HG03280 (cell line): ENCODE results near the gene TTC23.
"Not testable (repeated sequence)": the region's sequence is repeated elsewhere in the genome, so short reads cannot be mapped to it uniquely, and the experiment has no call there.

ENCODE experiments used
- ATAC-seq: cut with Tn5 transposase; IDR thresholded peaks from one replicate; pipeline ENCODE4 v1.9.1; 2021; ENCODE audit warnings: mild to moderate bottlenecking, moderate library complexity; ENCODE audit not compliant: unreplicated experiment

TTC23 gene

DNA sequence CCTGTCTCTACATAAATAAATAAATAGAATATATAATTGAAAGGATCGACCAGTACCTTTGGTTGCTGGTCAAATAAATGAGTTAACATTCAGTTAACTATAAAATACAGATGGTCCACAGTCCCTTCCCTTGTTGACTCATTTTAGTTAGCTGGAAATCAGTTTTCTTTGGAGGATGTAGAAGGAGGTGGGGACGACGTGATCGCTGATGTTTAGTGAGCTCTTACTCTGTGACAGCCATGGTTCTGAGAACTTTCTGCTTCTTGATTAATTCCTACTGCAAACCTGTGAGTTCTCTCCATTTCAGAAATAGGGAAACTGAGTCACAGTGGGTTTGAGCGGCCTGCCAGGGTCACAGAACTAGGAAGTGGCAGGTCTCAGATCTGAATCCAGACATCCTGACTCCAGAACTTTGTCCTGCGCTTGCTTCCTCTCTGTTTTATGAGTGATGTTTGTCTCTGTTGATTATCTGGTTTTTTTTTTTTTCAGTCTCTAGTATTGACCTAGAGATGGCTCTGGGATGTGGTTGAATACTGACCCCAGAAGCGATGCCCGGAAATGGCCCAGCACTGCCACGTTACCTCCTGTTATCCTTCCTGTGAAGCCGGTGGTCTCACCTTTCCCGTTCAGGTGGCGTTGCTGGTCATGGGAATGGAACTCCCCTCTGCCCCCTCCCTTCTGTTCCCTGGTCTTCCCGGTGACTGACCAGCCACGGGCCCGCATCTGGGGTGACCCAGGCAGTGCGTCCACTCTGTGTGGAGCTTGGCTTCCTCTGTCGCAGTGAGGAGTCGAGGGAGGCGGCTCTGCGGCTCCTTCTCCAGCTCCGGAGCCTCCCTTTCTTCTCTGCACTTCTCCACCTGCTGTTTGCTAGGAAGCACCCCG lies 126.3 kb downstream of the TTC23 start:
- no peak for ATAC-seq

DNA sequence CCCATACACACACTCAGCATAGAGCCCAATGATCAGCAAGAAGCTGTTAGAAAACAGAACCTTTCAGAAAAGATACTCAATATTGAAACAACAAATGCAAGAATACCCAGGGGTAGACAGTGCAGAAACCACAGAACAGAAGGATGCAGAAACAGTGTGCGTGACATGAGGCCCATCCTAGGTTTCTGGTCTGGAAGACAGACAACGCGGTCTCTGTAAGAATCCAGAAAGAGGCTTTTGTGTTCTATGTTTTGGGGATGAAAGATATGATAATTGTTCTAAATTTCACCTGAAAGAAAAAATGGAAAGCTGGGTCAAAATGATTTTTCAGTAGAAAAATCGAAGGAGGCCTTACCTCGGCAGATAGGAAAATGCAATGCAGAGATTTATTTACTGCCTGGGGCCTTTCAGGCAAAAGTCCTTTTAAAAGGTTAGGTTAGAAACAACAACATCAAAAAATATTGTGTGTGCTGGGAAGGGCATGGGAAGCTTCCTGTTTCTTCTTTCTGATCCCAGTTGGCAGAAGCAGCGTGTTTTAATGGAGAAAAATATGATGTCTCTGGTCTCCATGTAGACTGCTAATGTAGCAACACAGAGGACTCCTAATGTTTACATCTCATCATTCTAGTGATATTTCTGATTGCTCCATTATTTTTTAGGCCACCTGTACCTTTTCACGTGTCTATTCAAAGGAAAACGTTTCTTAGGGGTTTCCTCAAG lies 127.5 kb downstream of the TTC23 start:
- ATAC-seq = no peak

DNA sequence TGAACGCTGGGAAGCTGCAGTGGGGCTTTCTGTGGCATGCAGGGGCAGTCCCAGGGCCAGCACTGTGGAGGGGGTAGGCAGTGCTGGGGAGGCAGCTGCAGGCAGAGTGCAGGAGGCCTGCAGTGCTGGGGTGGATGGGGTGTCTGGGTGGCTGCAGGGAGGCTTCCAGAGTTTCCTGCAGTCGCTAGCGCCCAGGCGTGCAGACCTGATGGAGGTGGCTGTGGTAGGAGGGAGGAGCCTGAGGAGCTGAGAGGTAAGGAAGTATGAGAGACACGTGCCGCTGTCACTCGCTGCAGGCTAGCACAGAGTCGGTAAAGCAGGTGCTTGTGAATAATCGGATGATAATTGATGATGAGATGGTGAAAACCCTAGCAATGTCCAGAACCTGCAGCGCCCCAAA lies 128.2 kb downstream of the TTC23 start:
- no peak for ATAC-seq

DNA sequence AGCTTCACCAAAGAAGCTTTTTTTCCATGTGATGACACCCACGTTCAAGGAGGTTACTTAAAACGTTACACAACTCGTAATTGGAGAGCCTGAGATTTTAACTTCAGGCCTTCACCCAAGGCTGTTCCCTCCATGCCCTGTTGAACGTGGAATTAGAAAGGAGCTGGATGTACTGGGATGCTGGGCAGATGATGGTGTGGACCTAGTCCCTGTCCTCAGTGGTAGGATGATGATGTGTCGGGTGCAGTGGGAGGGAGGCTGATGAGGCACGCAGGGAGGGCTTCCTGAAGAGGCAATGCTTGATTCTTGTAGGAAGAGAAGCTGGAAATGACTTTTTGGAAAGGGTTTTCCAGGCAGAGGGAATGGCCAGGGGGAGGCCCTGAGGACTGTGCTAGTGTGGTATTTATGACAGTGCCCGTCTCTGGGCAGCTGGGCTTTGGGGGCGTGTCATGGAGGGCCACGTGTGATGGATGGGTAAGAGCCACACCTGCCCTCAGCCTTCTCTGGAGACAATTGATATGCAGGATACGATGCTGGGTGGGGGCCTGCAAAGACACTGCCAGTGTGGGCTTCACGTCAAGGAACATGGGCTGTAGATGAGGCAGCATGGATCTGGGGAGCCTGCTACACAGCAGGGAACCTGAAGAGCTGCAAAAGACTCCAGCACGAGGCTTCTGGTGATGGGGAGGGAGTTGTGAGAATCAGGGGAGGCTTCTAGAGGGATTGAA lies 129.2 kb downstream of the TTC23 start:
- no peak for ATAC-seq

DNA sequence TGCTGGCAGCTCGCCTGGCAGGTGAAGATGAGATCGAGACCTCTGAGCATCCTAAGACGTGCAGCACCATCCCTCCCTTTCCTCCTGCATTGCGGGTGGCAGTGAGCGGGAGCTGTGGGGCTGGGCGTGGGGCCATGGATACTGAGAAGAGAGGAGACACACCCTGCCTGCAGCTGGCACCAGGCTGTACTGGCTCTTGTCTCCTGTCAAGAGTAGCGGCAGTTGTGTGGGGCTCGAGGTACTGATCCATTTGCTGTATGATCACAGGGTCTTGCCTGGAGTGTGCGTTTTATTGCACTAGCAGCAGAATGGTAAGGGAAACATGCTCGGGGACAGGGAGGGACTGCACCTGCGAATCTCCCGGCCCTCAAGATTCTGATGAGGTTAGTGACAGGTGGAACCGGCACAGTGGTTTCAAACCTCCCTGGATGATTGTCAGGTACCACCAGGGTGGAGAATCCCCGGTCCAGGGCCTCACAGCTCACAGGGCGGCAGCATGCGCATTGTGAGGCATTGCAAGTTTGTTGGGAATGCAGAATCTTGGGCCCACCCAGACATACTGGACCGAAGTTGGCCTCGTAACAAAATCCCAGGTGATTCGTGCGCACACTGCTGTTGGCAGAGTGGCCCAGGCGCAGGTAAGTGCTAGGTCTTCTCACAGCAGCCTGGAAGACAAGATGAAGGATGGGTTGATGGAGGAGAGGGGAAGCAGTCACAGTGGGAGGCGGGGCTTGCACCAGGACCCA lies 130.4 kb downstream of the TTC23 start:
- no peak for ATAC-seq

DNA sequence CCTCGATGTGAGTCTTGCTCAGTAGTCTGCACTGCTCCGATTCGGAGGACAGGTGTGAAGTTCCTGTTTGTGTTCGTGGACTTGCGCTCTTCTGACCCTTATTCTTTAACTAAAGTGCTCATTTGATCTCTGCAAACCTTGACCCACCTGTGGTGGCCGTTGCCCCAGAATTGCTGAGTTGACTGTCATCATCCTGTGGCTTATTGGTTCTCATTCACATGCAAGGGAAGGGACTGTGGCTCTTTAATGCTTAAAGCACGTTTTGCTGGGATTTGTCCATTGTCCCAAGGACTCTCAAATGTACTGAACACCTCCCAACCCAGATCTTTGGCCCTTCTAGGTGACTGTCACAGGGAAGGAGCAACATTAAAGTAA lies 131.1 kb downstream of the TTC23 start:
- no peak for ATAC-seq

DNA sequence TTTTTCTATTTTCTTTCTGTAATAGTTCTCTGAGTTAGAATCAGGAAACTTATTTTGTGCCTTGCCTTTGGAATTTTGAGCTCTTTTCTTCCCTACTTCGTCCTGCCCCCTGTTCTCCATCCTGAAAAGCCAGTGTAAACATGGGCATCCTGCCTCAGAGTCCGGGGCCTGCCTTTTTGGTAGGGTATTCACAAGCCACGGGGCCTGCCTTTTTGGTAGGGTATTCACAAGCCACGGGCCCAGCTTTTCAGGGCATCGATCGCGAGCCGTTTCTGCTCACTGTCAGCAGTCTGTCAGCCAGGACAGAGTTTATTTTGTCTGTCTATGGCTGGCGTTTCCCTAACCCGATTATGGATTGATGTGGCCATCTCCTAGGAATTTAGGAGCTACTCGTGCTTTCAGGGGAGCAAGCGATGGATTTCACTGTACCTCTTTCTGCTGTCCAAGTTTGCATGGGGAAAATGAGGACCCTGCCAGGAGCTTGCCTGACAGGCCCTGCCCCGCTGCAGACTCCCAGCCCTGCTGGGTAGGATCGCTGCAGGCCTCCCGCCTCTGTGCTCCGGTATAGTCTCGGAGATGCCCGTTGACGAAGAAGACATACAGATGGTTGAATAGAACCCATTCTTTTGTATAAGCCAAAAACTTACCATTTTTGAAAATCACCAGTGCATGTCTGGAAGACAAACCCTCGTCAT lies 131.7 kb downstream of the TTC23 start:
- no peak for ATAC-seq

DNA sequence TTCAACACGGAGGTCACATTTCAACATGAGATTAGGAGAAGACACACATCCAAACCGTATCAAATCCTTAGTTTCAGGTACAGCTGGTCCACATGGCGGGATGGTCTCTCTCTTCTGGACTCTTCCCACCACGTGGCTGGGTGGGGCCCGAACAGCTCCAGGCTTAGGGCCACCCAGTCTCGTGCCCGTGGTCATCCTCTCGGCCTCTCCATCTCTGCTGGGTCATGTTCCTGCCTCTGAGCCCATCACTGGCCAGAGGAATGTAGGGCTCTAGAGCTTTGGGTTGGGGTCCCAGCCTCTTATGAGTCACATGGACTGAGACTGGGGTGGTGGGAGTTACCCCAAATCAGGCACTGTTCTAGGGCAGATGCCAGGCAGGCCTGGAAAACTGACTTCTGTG lies 132.3 kb downstream of the TTC23 start:
- no peak for ATAC-seq

DNA sequence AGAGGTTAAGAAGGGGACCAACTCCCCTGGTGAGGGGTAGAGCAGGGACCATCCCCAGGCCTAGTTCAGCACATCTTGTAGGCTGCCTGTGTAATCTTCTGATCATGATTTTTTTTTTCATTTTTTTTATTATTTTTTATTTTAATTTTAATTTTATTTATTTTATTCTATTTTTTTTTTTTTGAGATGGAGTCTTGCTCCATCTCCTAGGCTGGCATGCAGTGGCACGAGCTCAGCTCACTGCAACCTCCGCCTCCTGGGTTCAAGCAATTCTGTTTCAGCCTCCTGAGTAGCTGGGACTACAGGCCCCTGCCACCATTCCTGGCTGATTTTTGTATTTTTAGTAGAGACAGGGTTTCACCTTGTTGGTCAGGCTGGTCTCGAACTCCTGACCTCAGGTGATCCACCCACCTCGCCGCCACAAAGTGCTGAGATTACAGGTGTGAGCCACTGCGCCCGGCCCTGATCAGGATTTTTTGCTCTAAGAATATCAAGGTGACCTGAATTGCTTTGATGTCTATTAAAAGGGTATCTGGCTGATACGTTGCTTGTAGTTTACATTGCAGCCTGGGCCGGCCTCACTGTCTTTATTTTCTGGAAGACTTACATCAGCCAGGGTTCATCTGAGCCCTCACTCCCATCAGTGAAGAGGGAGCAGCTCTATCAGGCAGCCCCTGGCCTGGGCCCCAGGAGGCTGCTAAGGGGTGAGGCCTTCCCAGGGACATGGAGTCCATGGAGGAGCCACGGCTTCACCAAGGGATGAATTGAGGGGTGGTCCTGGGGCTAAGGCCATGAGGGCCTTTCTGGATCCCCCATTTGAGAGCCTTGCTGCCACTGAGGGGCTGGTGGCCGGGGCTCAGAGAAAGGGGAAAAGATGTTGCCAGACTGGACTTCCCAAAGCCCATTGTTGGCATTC lies 133.8 kb downstream of the TTC23 start:
- no peak for ATAC-seq

DNA sequence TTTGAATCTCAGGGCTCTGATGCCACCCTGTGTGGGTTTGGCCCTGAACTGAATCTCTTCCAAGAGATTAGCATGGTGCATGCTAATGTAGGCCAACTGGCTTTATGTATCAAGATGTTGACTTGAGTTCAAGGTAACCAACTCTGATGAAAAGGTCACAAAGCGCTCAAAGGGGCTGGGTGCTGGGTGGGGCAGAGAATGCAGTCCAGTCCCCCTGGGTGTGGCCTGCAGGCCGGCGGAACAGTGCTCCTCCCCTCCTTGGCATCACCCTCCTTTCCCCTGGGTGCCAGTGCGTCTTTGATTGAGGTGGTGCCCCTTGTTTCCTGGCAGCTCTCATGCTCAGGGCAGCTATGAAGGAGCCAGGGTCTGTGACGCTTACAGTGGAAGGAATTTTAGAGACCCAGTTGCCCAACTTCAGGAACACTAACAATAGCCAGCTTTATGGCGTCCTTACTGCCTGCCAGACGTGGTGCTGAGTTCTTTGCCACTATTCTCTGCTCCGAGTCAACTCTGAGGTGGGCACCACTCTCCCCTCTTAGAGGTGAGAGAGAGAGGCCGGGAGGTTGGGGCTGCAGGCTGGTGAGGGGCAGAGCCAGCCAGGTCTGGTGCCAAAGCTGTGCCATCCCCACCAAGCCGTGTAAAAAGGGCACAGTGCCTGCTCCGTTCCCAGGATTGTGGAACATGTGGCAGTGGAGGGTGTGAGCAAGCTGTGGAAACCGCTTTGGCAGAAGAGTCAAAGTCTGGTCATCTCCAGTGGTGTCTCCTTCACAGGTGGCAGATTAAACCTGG lies 134.7 kb downstream of the TTC23 start:
- no peak for ATAC-seq

DNA sequence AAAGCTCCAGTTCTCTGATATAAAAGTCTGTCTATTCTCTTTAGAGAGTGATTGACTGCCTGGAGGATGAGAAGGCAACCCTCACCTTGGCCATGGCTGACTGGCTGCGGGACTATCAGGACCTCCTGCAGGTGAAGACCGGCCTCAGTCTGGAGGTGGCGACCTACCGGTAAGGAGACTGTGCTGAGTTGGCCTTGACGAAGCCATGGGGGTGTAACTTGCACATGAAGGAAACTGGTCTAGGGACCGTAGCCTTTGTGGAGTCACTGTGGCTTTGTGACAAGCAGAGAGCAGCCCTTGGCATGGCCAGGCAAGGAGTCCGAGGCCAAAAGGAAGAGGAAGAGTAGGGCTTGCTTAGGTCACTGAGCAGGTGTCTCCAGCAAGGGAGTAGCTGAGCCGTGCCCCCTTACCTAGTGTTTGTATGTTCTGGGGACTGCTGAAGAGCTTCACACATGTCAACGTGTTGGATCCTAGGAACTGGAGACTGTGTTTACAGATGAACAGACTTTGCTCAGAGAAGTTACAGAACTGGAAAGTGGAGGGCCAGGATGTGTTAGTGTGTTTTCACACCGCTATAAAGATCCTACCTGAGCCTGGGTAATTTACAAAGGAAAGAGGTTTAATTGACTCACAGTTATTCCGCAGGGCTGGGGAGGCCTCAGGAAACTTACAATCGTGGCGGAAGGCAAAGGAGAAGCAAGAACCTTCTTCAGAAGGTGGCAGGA lies 135.7 kb downstream of the TTC23 start:
- ATAC-seq = no peak

DNA sequence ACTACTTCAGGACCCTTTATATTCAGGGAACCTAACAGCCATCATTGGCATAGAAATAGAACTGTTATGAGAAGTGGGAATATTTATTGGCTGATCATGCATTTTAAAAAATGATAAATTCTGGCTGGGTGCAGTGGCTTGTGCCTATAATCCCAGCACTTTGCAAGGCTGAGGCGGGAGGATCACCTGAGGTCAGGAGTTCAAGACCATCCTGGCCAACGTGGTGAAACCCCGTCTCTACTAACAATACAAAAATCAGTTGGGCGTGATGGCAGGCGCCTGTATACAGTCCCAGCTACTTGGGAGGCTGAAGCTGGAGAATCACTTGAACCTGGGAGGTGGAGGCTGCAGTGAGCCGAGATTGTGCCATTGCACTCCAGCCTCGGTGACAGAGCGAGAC lies 137.7 kb downstream of the TTC23 start:
- not testable (repeated sequence) for ATAC-seq

DNA sequence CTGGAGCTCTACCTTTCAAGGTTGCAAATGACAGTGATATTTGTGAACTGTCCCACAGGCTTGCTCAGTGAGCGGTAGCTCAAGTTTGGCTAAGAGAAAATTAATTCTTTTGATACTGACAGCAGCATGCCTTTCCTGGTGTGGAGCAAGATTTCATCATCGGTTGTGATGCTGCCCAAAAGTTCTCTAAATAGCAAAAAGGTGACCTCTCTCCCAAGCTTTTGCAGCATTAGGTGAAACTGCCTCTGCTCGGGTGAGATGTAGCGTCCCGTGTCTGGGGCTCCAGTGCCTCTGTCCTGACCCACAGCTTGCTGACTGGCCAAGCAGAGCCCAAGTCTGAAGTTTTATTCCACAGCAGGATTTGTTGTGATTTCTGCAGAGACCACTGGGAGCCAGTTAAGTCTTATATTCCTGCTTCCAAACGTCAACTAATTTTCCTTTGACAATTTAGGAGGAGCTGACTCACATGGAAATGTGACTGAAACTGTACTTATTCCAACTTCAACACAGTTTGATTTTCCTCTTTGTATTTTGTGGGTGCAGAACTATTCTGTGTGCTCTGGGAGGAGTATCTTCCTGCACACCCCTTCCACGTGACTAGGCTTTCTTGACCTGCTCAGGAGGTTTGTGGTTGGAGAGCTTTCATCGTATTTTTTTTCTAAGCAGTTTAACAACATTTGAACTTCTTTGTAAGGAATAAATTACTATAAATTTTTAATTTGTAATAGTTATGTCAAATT lies 138.6 kb downstream of the TTC23 start:
- no peak for ATAC-seq

DNA sequence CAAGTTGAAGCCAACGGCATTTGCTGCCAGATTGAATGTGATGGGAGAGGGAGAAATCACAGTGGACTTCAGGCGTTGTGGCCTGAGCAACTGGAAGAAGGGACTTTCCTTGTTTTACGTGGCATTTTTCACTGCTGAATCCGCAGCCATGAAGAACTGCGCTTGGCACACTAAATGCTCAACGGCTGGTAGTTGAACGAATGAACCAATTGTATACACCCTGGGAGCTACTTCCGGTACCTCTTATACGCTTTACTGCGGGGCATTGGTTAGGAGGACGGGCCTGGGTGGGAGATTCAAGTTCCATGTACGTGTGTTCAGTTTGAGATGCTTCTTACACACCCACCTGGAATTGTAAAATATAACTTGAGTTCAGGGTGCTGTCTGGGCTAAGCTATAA lies 139.3 kb downstream of the TTC23 start:
- no peak for ATAC-seq

DNA sequence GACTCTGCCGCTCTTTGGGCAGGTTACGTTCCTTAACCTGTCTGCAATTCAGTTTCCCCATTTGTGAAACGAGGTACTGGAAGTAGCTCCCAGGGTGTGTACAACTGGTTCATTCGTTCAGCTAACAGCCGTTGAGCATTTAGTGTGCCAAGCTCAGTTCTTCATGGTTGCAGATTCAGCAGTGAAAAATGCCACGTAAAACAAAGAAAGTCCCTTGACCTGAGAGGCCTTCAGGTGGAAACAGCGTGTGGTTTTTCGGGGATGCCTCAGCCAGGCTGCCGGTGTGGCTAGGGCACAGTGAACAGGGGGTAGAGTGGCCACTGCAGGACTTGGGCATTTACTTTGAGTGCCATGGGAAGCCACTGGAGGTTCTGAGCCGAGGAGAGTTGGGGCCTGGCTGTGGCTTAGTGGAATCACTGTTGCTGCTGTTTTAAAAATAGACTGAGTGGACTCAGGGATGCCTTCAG lies 139.8 kb downstream of the TTC23 start:
- no peak for ATAC-seq

DNA sequence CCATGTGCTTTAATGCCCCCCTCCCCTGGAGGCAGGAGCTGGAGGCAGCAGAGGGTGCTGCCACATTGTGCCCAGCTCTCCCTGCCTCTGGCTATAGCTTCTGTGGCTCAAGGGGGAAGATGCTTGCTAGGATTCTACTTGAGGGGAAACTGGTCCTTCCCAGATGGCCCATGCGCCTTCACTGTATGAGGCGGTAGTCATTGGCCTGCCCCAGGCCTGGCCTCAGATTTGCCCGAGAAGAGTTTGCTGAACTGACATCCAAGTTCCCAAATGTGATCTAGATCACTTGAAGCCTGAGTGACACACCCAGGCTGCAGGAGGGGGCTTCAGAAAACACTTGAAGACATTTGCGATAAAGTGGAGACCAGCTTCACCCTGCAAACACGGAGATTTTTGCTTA lies 140.4 kb downstream of the TTC23 start:
- no peak for ATAC-seq
